ENCODE measurements around the gene SPTBN1.
A peak's percentile ranks its signal among the peaks of the same experiment; 100 is the strongest.

Gene SPTBN1

GRCh38 chr2:54641988-54642387, 185.9 kb downstream of the SPTBN1 start:
- H2AK5ac ChIP-seq (ENCODE audit: low read length): no peak overlapping the region
- no peak overlapping the region for H3K14ac ChIP-seq (ENCODE audit: low read length)
- no peak overlapping the region for H3K18ac ChIP-seq (ENCODE audit: low read length)
- no peak overlapping the region for H2BK5ac ChIP-seq (ENCODE audit: low read depth, low read length, poor library complexity)
- no peaks in the 10 kb centered on the region for H3K27me3 ChIP-seq (ENCODE audit: insufficient read depth, low read length)
- no peak overlapping the region for H3K4ac ChIP-seq (ENCODE audit: low read depth, low read length)
- H3K9me3 ChIP-seq (ENCODE audit: insufficient read depth, low read depth, low read length): no peaks in the 10 kb centered on the region
- H4K8ac ChIP-seq (ENCODE audit: low read depth, low read length): no peak overlapping the region
- no peak overlapping the region for H3K23ac ChIP-seq (ENCODE audit: low read length)
- DNase-seq: no peak
- H4K12ac ChIP-seq (ENCODE audit: low read depth, low read length): no peak overlapping the region
- no peak overlapping the region for H3K9ac ChIP-seq (ENCODE audit: low read length)
- peaks cover 7% of the 10 kb centered on the region for H3K79me1 ChIP-seq (ENCODE audit: low read length)
- H3K4me2 ChIP-seq (ENCODE audit: low read length): no peak overlapping the region
- no peak overlapping the region for H4K91ac ChIP-seq (ENCODE audit: low read depth, low read length)
- peaks cover 28 to 44% of the 10 kb centered on the region in 2 experiments for H3K36me3 ChIP-seq (ENCODE audit: control insufficient read depth in 1 of 2, insufficient read depth in 2 of 2, low read length in 2 of 2)
- no peak overlapping the region for H2AFZ ChIP-seq (ENCODE audit: insufficient read depth, low read length, poor library complexity)
- no CpG with 5 or more reads among the region's 8 CpGs for WGBS (ENCODE audit: extremely low coverage, insufficient coverage, insufficient read length)
- no peak overlapping the region for H3K4me3 ChIP-seq (ENCODE audit: low read depth, low read length)
- no peak overlapping the region for H2BK120ac ChIP-seq (ENCODE audit: insufficient read depth, low read length, poor library complexity)
- H3K27ac ChIP-seq (ENCODE audit: low read depth, low read length): no peak overlapping the region
- no peak overlapping the region for H2BK12ac ChIP-seq (ENCODE audit: low read length)
- H3K79me2 ChIP-seq (ENCODE audit: control insufficient read depth, insufficient read depth, low read length, poor library complexity): no peaks in the 10 kb centered on the region
- H3K4me1 ChIP-seq (ENCODE audit: control insufficient read depth in 1 of 2, insufficient read depth in 2 of 2, low read length in 2 of 2): peaks cover 16 to 24% of the 10 kb centered on the region in 2 experiments

GRCh38 chr2:54642677-54643430, 186.7 kb downstream of the SPTBN1 start:
- H3K4me2 ChIP-seq (ENCODE audit: low read length): no peak overlapping the region
- no peaks in the 10 kb centered on the region for H3K27me3 ChIP-seq (ENCODE audit: insufficient read depth, low read length)
- no peak overlapping the region for H4K12ac ChIP-seq (ENCODE audit: low read depth, low read length)
- H2BK5ac ChIP-seq (ENCODE audit: low read depth, low read length, poor library complexity): no peak overlapping the region
- H3K18ac ChIP-seq (ENCODE audit: low read length): no peak overlapping the region
- H2AK5ac ChIP-seq (ENCODE audit: low read length): no peak overlapping the region
- no peak overlapping the region for H3K4ac ChIP-seq (ENCODE audit: low read depth, low read length)
- no peak overlapping the region for H3K14ac ChIP-seq (ENCODE audit: low read length)
- H3K79me2 ChIP-seq (ENCODE audit: control insufficient read depth, insufficient read depth, low read length, poor library complexity): no peaks in the 10 kb centered on the region
- no peak overlapping the region for H3K9ac ChIP-seq (ENCODE audit: low read length)
- no peak overlapping the region for H2BK120ac ChIP-seq (ENCODE audit: insufficient read depth, low read length, poor library complexity)
- H3K23ac ChIP-seq (ENCODE audit: low read length): no peak overlapping the region
- no peak overlapping the region for H2BK12ac ChIP-seq (ENCODE audit: low read length)
- no peaks in the 10 kb centered on the region for H3K9me3 ChIP-seq (ENCODE audit: insufficient read depth, low read depth, low read length)
- no peak overlapping the region for H2AFZ ChIP-seq (ENCODE audit: insufficient read depth, low read length, poor library complexity)
- no peak overlapping the region for H4K8ac ChIP-seq (ENCODE audit: low read depth, low read length)
- no peak overlapping the region for H3K27ac ChIP-seq (ENCODE audit: low read depth, low read length)
- H3K79me1 ChIP-seq (ENCODE audit: low read length): peaks cover 8% of the 10 kb centered on the region
- peaks cover 30 to 49% of the 10 kb centered on the region in 2 experiments for H3K36me3 ChIP-seq (ENCODE audit: control insufficient read depth in 1 of 2, insufficient read depth in 2 of 2, low read length in 2 of 2)
- H3K4me1 ChIP-seq (ENCODE audit: control insufficient read depth in 1 of 2, insufficient read depth in 2 of 2, low read length in 2 of 2): peaks cover 17 to 26% of the 10 kb centered on the region in 2 experiments
- no CpG with 5 or more reads among the region's 11 CpGs for WGBS (ENCODE audit: extremely low coverage, insufficient coverage, insufficient read length)
- DNase-seq: peak; percentile 61 to 97
- H4K91ac ChIP-seq (ENCODE audit: low read depth, low read length): no peak overlapping the region
- H3K4me3 ChIP-seq (ENCODE audit: low read depth, low read length): no peak overlapping the region

- no peak overlapping the region for H3K9ac ChIP-seq (ENCODE audit: low read length)
- peaks cover 13 to 19% of the 10 kb centered on the region in 2 experiments for H3K4me1 ChIP-seq (ENCODE audit: control insufficient read depth in 1 of 2, insufficient read depth in 2 of 2, low read length in 2 of 2)
- no peak overlapping the region for H4K8ac ChIP-seq (ENCODE audit: low read depth, low read length)
- H3K27ac ChIP-seq (ENCODE audit: low read depth, low read length): no peak overlapping the region
- DNase-seq: no peak
- no peaks in the 10 kb centered on the region for H3K9me3 ChIP-seq (ENCODE audit: insufficient read depth, low read depth, low read length)
- no peak overlapping the region for H2AFZ ChIP-seq (ENCODE audit: insufficient read depth, low read length, poor library complexity)
- no peak overlapping the region for H3K4ac ChIP-seq (ENCODE audit: low read depth, low read length)
- H2BK5ac ChIP-seq (ENCODE audit: low read depth, low read length, poor library complexity): no peak overlapping the region
- H3K79me2 ChIP-seq (ENCODE audit: control insufficient read depth, insufficient read depth, low read length, poor library complexity): no peaks in the 10 kb centered on the region
- no peak overlapping the region for H4K91ac ChIP-seq (ENCODE audit: low read depth, low read length)
- H3K36me3 ChIP-seq (ENCODE audit: control insufficient read depth in 1 of 2, insufficient read depth in 2 of 2, low read length in 2 of 2): peaks cover 38 to 53% of the 10 kb centered on the region in 2 experiments
- no CpG with 5 or more reads among the region's 4 CpGs for WGBS (ENCODE audit: extremely low coverage, insufficient coverage, insufficient read length)
- no peak overlapping the region for H3K14ac ChIP-seq (ENCODE audit: low read length)
- no peak overlapping the region for H3K18ac ChIP-seq (ENCODE audit: low read length)
- H3K79me1 ChIP-seq (ENCODE audit: low read length): peaks cover 8% of the 10 kb centered on the region
- H3K23ac ChIP-seq (ENCODE audit: low read length): no peak overlapping the region
- H3K4me3 ChIP-seq (ENCODE audit: low read depth, low read length): no peak overlapping the region
- no peak overlapping the region for H4K12ac ChIP-seq (ENCODE audit: low read depth, low read length)
- H2BK120ac ChIP-seq (ENCODE audit: insufficient read depth, low read length, poor library complexity): no peak overlapping the region
- no peaks in the 10 kb centered on the region for H3K27me3 ChIP-seq (ENCODE audit: insufficient read depth, low read length)
- no peak overlapping the region for H3K4me2 ChIP-seq (ENCODE audit: low read length)
- no peak overlapping the region for H2AK5ac ChIP-seq (ENCODE audit: low read length)
- no peak overlapping the region for H2BK12ac ChIP-seq (ENCODE audit: low read length)
Measured at GRCh38 chr2:54644236-54644635, 188.1 kb downstream of the SPTBN1 start.

- no peaks in the 10 kb centered on the region for H3K9me3 ChIP-seq (ENCODE audit: insufficient read depth, low read depth, low read length)
- H4K12ac ChIP-seq (ENCODE audit: low read depth, low read length): no peak overlapping the region
- peak overlapping the region; percentile 56 for H3K4ac ChIP-seq (ENCODE audit: low read depth, low read length)
- DNase-seq: no peak
- H2AK5ac ChIP-seq (ENCODE audit: low read length): no peak overlapping the region
- peak overlapping the region; percentile 86 for H3K27ac ChIP-seq (ENCODE audit: low read depth, low read length)
- no CpG with 5 or more reads among the region's 16 CpGs for WGBS (ENCODE audit: extremely low coverage, insufficient coverage, insufficient read length)
- H3K79me1 ChIP-seq (ENCODE audit: low read length): peaks cover 8% of the 10 kb centered on the region
- H3K9ac ChIP-seq (ENCODE audit: low read length): no peak overlapping the region
- H4K91ac ChIP-seq (ENCODE audit: low read depth, low read length): peak overlapping the region; percentile 81
- H3K14ac ChIP-seq (ENCODE audit: low read length): peak overlapping the region; percentile 66
- H3K23ac ChIP-seq (ENCODE audit: low read length): no peak overlapping the region
- peak overlapping the region; percentile 18 for H2BK5ac ChIP-seq (ENCODE audit: low read depth, low read length, poor library complexity)
- H2BK120ac ChIP-seq (ENCODE audit: insufficient read depth, low read length, poor library complexity): peak overlapping the region; percentile 47
- H3K4me1 ChIP-seq (ENCODE audit: control insufficient read depth in 1 of 2, insufficient read depth in 2 of 2, low read length in 2 of 2): peaks cover 12 to 17% of the 10 kb centered on the region in 2 experiments
- H3K36me3 ChIP-seq (ENCODE audit: control insufficient read depth in 1 of 2, insufficient read depth in 2 of 2, low read length in 2 of 2): peaks cover 41 to 63% of the 10 kb centered on the region in 2 experiments
- no peaks in the 10 kb centered on the region for H3K27me3 ChIP-seq (ENCODE audit: insufficient read depth, low read length)
- no peak overlapping the region for H3K4me3 ChIP-seq (ENCODE audit: low read depth, low read length)
- peak overlapping the region; percentile 65 for H4K8ac ChIP-seq (ENCODE audit: low read depth, low read length)
- H2BK12ac ChIP-seq (ENCODE audit: low read length): peak overlapping the region; percentile 19
- H3K18ac ChIP-seq (ENCODE audit: low read length): peak overlapping the region; percentile 29
- no peaks in the 10 kb centered on the region for H3K79me2 ChIP-seq (ENCODE audit: control insufficient read depth, insufficient read depth, low read length, poor library complexity)
- H3K4me2 ChIP-seq (ENCODE audit: low read length): no peak overlapping the region
- no peak overlapping the region for H2AFZ ChIP-seq (ENCODE audit: insufficient read depth, low read length, poor library complexity)
Measured at GRCh38 chr2:54646170-54646927, 190.2 kb downstream of the SPTBN1 start.
